Measurements from ENCODE around the gene PAIP1. TPM values are rescaled to one million over a fixed set of nuclear protein-coding genes. Genes with fewer than 3 reads are reported as not detected.

PAIP1 gene
- total and polyA plus RNA-seq, 2 donors (not counting 3 experiments of a cell fraction or from before 2014, with no cell fraction given): 69.1 to 90.1 TPM

DNA sequence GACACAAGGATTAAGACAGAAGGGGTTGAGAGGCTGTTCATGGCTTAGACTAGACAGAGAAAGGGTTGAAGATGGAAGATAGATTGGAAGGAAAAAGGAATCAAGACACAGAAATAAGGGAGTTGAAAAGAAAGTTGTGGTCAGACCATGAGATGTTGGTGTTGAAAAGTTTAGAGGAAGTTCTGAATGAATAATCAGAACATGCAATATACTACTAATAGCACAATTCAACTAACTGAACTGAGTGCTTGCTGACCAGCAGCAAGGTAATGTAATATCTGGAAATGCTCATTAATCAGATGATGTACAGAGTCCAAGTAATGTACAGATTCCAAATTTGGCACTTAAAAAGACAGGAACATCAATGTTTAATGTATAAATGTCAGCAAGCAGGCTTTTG is 35.5 kb upstream of the PAIP1 start:
- no peak for DNase-seq (ENCODE audit: low read depth, low spot score)
- H4K20me1 ChIP-seq (replicated peaks; ENCODE audit: control insufficient read depth, extremely low read depth, insufficient read depth, low read length): no peaks in the 10 kb centered on the region
- FAIRE-seq: no peak
- no peak overlapping the region for H3K4me3 ChIP-seq (replicated peaks in 1 of 3; ENCODE audit: insufficient read depth in 1 of 3, low read depth in 1 of 3, low read length in 3 of 3)
- no peak overlapping the region for H3K27ac ChIP-seq (ENCODE audit: insufficient read depth, low read depth, low read length)
- no peaks in the 10 kb centered on the region for H3K9me3 ChIP-seq (replicated peaks; ENCODE audit: control insufficient read depth, insufficient read depth, low read length)
- H3K4me1 ChIP-seq (ENCODE audit: control insufficient read depth, extremely low read depth, insufficient read depth, low read length): no peaks in the 10 kb centered on the region
- TF ChIP-seq JUN (IDR thresholded peaks at IDR 0.05; ENCODE audit: borderline replicate concordance, insufficient read depth, insufficient read length, low read depth) (no peak), POLR2A (IDR thresholded peaks at IDR 0.05; ENCODE audit: low read depth, low read length) (no peak), FOS (IDR thresholded peaks at IDR 0.05; ENCODE audit: borderline replicate concordance, insufficient read depth, low read length) (no peak), GATA2 (IDR thresholded peaks at IDR 0.05; ENCODE audit: insufficient read depth, insufficient read length, low read depth, low read length) (no peak), POLR2AphosphoS5 (IDR thresholded peaks at IDR 0.05; ENCODE audit: insufficient read depth, low read depth, low read length) (no peak), EZH2 (IDR thresholded peaks at IDR 0.05; ENCODE audit: borderline replicate concordance, low read depth, low read length, severe bottlenecking) (no peak), MYC (IDR thresholded peaks at IDR 0.05; ENCODE audit: low read depth, low read length) (no peak)
- TF ChIP-seq, protein P1, sequence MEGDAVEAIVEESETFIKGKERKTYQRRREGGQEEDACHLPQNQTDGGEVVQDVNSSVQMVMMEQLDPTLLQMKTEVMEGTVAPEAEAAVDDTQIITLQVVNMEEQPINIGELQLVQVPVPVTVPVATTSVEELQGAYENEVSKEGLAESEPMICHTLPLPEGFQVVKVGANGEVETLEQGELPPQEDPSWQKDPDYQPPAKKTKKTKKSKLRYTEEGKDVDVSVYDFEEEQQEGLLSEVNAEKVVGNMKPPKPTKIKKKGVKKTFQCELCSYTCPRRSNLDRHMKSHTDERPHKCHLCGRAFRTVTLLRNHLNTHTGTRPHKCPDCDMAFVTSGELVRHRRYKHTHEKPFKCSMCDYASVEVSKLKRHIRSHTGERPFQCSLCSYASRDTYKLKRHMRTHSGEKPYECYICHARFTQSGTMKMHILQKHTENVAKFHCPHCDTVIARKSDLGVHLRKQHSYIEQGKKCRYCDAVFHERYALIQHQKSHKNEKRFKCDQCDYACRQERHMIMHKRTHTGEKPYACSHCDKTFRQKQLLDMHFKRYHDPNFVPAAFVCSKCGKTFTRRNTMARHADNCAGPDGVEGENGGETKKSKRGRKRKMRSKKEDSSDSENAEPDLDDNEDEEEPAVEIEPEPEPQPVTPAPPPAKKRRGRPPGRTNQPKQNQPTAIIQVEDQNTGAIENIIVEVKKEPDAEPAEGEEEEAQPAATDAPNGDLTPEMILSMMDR (IDR thresholded peaks at IDR 0.05; ENCODE audit: extremely low read depth in 1 of 2, insufficient read depth in 1 of 2, low read depth in 1 of 2, low read length in 2 of 2): no peak
- TF ChIP-seq, protein P2, sequence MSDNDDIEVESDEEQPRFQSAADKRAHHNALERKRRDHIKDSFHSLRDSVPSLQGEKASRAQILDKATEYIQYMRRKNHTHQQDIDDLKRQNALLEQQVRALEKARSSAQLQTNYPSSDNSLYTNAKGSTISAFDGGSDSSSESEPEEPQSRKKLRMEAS (IDR thresholded peaks at IDR 0.05; ENCODE audit: insufficient read depth, insufficient read length): no peak
- no peaks in the 10 kb centered on the region for H3K36me3 ChIP-seq (ENCODE audit: control insufficient read depth in 2 of 2, extremely low read depth in 1 of 2, insufficient read depth in 2 of 2, low read length in 2 of 2)
- H3K9ac ChIP-seq (replicated peaks; ENCODE audit: extremely low read depth, insufficient read depth, low read length): no peak overlapping the region
- no peak overlapping the region for H3K4me2 ChIP-seq (ENCODE audit: insufficient read depth, low read length)
- dilution Hi-C loops (cut with MboI; ENCODE audit: extremely low pct_ligation_motif_present, low sequenced_read_pairs) (no loop called here), intact Hi-C loops (cut with micrococcal nuclease) (no loop called here)
- no peaks in the 10 kb centered on the region for H3K79me2 ChIP-seq (ENCODE audit: control insufficient read depth, insufficient read depth, low read length)
- no peaks in the 10 kb centered on the region for H3K9me1 ChIP-seq (replicated peaks; ENCODE audit: control insufficient read depth, extremely low read depth, insufficient read depth, low read length)
- no peak overlapping the region for H2AFZ ChIP-seq (ENCODE audit: low read depth, low read length)
- no peaks in the 10 kb centered on the region for H3K27me3 ChIP-seq (ENCODE audit: control insufficient read depth in 2 of 2, insufficient read depth in 2 of 2, low read length in 2 of 2)
- CTCF ChIA-PET: no interaction called here
- BruUV-seq (replicated peaks): no TSS peak
- POLR2A ChIA-PET: no interaction called here
